Astrocyte of the cerebellum (primary cell): ENCODE data around the gene TUBA3D.
"Not testable (repeated sequence)": the region's sequence is repeated elsewhere in the genome, so short reads cannot be mapped to it uniquely, and the experiment has no call there.

Experiments
- DNase-seq: peaks from one replicate; pipeline ENCODE4 v3.0.0-alpha.2; 2011; ENCODE audit warnings: low read depth
- H3K4me3 ChIP-seq: 2 replicates; pipeline ENCODE4 v1.5.1; 2011; ENCODE audit warnings: mild to moderate bottlenecking, low read depth, low read length, moderate library complexity
- in situ Hi-C: cut with HindIII; loops from 2 replicates; pipeline ENCODE4 v1.10.0; 2017; ENCODE audit warnings: low sequenced_read_pairs
- TF ChIP-seq, protein P1 (sequence below): IDR thresholded peaks from 2 replicates; pipeline ENCODE4 v1.5.1; 2012; ENCODE audit warnings: low read length, low read depth, moderate library complexity, mild to moderate bottlenecking; ENCODE audit errors: missing control alignments

The TUBA3D gene

DNA sequence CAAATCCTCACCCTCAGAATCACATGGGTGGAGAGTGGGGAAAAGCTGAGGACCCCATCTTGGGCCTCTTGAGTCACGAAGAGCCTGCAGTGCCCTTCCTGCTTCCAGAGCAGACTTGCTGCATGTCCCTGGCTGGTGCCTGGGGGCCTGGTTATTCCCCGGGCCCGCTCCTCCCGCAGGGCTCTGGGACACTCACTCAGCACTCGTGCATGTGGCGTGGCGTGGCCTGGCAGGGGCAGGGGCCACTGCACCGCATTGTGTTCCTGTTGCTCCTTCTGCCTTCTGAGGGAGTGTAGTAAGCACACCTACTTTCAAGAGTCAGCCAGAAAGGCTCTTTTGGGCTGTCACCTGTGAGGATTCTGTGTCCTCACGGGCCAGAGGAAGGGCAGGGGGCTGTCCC is 33.7 kb downstream of the TUBA3D start:
- DNase-seq, result no peak
- in situ Hi-C loops, result no loop called here
- H3K4me3 ChIP-seq, result no peak overlapping the region
- TF ChIP-seq, protein P1, sequence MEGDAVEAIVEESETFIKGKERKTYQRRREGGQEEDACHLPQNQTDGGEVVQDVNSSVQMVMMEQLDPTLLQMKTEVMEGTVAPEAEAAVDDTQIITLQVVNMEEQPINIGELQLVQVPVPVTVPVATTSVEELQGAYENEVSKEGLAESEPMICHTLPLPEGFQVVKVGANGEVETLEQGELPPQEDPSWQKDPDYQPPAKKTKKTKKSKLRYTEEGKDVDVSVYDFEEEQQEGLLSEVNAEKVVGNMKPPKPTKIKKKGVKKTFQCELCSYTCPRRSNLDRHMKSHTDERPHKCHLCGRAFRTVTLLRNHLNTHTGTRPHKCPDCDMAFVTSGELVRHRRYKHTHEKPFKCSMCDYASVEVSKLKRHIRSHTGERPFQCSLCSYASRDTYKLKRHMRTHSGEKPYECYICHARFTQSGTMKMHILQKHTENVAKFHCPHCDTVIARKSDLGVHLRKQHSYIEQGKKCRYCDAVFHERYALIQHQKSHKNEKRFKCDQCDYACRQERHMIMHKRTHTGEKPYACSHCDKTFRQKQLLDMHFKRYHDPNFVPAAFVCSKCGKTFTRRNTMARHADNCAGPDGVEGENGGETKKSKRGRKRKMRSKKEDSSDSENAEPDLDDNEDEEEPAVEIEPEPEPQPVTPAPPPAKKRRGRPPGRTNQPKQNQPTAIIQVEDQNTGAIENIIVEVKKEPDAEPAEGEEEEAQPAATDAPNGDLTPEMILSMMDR, result no peak

DNA sequence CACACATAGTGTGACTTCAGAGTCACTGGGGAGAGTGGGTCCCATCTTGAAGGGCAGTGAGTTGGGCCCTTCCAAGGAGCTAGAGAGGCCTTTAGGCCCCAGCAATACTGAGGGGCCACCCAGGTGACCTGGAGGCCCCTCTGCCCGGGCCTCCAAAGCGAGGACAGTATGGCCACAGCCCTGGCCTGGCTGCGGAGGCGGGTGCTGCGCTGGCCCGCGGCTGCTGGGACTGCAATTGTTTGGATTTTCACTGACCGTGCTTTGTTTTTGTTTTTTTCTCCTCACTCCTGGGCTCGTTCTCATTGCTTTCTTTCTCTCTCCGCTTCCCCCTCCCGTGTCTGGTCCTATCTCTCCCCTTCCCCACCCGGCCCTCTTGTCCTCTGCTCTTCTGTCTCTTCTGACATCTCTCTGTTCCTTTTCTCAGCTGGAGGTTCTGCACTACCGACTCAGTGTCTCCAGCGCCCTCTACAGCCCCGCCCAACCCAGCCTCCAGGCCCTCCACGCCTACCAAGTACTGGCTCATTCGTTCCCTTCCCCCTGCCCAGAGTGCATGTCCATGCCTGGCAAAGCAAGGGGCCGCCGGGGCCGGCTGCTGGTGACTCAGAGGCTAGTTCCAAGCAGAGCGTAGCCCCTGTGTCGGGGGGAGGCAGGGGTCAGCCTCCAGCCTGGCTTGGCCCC is 35.5 kb downstream of the TUBA3D start:
- H3K4me3 ChIP-seq, in situ Hi-C loops, DNase-seq: not testable (repeated sequence)
- TF ChIP-seq, protein P1, result peak; percentile 6

DNA sequence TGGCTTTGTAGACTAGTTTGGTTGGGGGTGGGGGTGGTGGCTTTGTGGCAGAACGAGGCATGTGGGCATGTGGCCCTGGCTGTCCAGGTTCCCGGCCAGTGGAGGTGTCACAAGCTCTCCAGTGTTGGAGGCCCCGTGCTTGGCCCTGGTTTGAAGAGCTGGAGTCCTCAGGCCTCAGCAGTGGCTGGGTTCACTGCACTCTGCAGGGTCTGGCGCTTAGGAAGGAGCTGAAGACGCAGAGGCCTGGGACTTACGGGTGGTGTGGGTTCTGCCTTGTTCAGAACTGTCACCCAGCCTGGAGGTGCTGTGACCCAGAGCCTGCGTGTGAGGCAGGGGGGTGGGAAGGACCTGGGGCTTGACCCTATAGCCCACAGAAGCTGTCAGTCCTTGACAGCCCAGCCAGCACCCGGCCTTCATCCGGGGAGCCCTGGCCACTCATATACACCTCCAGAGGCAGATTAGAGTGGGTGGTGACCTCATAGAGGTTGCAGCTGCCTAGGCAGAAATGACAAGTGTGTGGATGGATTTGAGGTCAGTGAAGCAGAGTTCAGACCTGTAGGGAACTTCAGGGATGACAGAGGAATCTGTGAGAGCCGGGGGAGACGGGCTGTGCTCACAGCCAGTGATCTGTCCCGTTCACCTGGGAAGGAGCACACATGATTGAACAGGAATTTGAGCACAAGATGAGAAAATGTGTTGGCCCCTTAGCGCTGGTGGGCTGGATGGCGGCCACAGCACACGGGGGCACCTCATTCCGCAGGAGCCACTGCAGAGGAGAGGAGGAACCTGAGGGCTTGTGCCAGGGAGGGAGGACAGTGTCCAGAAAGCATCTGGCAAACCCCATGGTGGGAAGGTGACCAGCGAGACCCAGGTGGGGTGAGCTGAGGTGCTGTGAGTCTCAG is 36.3 kb downstream of the TUBA3D start:
- H3K4me3 ChIP-seq, DNase-seq, in situ Hi-C loops: not testable (repeated sequence)

DNA sequence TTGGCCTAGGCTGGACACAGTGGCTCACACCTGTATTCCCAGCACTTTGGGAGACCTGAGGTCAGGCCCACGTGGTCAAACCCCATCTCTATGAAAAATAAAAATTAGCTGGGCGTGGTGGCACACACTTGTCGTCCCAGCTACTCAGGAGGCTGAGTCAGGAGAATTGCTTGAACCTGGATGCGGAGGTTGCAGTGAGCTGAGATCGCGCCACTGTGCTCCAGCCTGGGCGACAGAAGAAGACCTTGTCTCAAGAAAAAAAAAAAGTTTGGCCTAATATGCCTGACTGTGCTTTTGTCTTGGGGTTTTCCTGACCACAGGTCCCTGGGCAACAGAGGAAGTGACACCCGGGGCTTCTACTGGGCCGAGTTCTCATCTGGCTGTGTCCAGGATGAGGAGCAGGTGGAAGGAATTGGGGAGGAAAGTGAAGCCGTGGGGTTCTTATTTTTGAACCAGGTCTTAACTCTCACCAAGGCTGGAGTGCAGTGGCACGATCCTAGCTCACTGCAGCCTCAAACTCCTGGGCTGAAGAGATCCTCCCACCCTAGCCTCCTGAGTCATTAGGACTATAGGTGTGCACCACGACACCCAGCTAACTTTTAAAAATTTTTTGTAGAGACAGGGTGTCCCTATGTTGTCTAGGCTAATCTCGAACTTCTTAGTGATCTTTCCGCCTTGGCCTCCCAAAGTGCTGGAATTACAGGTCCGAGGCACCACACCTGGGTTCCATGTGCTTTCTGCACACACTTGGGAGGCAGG is 38.7 kb downstream of the TUBA3D start:
- in situ Hi-C loops, H3K4me3 ChIP-seq, DNase-seq: not testable (repeated sequence)

DNA sequence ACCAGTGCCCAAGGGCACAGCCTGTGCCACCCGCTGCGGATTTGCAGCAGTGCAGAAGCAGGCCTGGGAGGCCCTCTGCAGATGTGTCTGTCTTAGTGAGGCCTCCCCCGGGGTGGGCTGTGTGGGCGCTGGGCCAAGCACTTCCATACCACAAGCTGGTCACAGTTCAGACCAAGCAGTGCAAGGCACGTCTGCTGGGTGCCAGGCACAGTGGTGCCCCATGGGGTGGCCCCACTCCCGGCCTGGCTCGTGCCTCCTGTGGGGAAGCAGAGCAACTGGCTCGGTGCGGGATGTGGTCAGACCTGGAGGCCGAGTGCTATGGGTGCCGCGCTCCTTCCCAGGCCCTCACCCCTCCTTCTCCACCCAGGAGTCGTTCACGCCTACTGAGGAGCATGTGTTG is 39.3 kb downstream of the TUBA3D start:
- DNase-seq, in situ Hi-C loops: not testable (repeated sequence)

DNA sequence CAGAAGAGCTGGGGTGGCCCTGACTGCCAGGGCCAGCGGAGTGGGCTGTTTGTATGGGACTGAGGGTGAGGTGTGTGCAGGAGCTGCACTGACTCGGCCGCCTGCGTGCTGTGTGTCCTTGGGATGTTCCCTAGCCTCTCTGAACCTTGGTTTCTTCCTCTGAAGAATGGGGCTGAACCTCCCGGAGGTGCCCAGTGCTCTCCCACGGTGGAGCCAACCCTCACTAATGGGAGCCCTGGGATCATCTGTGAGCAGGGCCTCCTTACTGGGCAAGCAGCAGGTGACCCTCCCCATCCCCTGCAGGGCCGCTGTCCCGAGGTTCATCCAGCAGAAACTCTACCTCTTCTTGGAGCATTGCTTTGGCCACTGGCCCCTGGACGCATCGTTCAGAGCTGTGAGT is 40.1 kb downstream of the TUBA3D start:
- no peak for DNase-seq
- TF ChIP-seq, protein P1, result no peak
- H3K4me3 ChIP-seq, result no peak overlapping the region
- in situ Hi-C loops, result no loop called here

More for the DNA sequence above, 39.3 kb downstream of the TUBA3D start:
- H3K4me3 ChIP-seq, result not testable (repeated sequence)

DNA sequence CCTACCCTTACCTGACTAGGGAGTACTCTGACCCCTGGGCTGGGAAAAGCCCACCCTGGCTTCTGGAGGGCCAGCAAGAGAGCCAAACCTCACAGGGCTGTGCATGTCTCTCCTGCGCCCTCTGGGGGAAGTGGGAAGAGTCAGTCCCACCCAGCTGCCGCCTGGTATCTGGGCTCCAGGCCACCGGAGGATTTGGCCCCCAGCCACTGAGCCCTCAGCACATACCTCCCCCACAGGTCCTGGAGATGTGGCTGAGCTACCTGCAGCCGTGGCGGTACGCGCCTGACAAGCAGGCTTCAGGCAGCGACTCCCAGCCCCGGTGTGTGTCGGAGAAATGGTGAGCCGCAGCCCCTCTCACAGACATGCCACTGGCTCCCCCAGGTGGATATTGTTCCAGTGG is 40.7 kb downstream of the TUBA3D start:
- DNase-seq, in situ Hi-C loops, H3K4me3 ChIP-seq: not testable (repeated sequence)
- TF ChIP-seq, protein P1, result peak; percentile 31
